ENCODE measurements around the gene LRRC8E.
"Not testable (repeated sequence)": the region's sequence is repeated elsewhere in the genome, so short reads cannot be mapped to it uniquely, and the experiment has no call there.

The LRRC8E gene

DNA sequence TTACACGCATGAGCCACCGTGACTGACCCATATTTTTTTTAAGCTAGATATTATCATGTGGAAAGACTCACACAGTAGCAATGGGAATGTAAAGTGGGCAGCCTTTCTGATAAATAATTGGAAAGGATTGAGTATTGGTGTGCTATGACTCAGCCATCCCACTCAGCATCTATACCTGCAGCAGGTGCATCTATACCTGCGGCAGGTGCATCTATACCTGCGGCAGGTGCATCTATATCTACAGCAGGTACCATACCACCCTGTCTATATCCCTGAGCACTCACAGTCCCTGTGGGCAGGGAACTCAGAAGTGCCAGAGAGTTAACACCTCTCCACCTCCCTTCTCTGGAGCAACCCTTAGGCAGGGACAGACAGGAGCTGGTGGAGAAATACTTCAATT lies 5.2 kb upstream of the LRRC8E start:
- DNase-seq (ENCODE audit: low read depth) = no peak
- TF ChIP-seq, protein P1, sequence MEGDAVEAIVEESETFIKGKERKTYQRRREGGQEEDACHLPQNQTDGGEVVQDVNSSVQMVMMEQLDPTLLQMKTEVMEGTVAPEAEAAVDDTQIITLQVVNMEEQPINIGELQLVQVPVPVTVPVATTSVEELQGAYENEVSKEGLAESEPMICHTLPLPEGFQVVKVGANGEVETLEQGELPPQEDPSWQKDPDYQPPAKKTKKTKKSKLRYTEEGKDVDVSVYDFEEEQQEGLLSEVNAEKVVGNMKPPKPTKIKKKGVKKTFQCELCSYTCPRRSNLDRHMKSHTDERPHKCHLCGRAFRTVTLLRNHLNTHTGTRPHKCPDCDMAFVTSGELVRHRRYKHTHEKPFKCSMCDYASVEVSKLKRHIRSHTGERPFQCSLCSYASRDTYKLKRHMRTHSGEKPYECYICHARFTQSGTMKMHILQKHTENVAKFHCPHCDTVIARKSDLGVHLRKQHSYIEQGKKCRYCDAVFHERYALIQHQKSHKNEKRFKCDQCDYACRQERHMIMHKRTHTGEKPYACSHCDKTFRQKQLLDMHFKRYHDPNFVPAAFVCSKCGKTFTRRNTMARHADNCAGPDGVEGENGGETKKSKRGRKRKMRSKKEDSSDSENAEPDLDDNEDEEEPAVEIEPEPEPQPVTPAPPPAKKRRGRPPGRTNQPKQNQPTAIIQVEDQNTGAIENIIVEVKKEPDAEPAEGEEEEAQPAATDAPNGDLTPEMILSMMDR (conservative IDR thresholded peaks at IDR 0.05; ENCODE audit: low read length) = no peak
- H3K4me3 ChIP-seq (ENCODE audit: low read length) = no peak overlapping the region

GRCh38 chr19:7883796-7884570 lies 4.3 kb upstream of the LRRC8E start:
- DNase-seq (ENCODE audit: low read depth) = peak; percentile 79
- TF ChIP-seq, protein P1 (conservative IDR thresholded peaks at IDR 0.05; ENCODE audit: low read length) = no peak
- no peak overlapping the region for H3K4me3 ChIP-seq (ENCODE audit: low read length)

DNA sequence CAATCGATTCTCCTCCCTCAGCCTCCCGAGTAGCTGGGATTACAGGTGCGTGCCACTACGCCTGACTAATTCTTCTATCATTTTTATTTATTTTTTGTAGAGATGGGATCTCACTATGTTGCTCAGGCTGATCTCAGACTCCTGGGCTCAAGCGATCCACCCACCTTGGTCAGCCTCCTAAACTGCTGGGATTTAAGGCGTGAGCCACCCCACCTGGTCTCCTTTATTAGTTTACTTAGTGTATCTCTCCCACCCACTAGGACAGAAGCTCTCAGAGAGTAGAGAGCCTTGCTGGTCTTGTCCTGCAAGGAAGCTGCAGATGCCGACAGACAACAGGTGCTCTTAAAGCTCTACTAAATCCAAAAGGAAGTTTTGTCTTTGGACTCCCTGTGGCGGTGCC lies 2.5 kb upstream of the LRRC8E start:
- DNase-seq (ENCODE audit: low read depth) = no peak
- TF ChIP-seq, protein P1 (conservative IDR thresholded peaks at IDR 0.05; ENCODE audit: low read length) = no peak
- no peak overlapping the region for H3K4me3 ChIP-seq (ENCODE audit: low read length)

- no peak for DNase-seq (ENCODE audit: low read depth)
- TF ChIP-seq, protein P1 (conservative IDR thresholded peaks at IDR 0.05; ENCODE audit: low read length) = no peak
- no peak overlapping the region for H3K4me3 ChIP-seq (ENCODE audit: low read length)
These were observed 734 bp upstream of the LRRC8E start for GRCh38 chr19:7887408-7888144.

DNA sequence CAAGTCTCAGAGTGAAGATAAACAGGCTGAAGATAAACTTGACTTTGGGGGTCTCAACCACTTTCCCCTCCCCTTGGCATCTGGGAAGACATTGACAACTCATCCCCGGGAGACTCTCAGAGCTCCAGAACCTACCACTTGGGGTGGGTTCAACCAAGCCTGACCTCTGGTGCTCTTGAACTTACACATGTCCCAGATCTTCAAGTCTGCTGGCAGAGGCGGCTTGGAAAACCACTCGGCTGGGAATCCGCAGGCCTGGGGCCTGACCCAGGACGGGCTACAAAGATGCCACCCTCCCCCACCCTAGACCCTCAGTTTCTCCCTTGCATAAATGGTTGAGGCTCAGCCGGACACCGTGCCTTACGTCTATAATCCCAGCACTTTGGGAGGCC lies 512 bp downstream of the LRRC8E start:
- TF ChIP-seq, protein P1 (conservative IDR thresholded peaks at IDR 0.05; ENCODE audit: low read length) = no peak
- DNase-seq (ENCODE audit: low read depth) = no peak
- H3K4me3 ChIP-seq (ENCODE audit: low read length) = peak overlapping the region; percentile 73

GRCh38 chr19:7893362-7894101 lies 5.2 kb downstream of the LRRC8E start:
- DNase-seq (ENCODE audit: low read depth) = not testable (repeated sequence)

GRCh38 chr19:7894612-7895309 lies 6.5 kb downstream of the LRRC8E start:
- TF ChIP-seq, protein P1 (conservative IDR thresholded peaks at IDR 0.05; ENCODE audit: low read length) = no peak
- DNase-seq (ENCODE audit: low read depth) = no peak
- H3K4me3 ChIP-seq (ENCODE audit: low read length) = no peak overlapping the region

More at GRCh38 chr19:7893362-7894101, 5.2 kb downstream of the LRRC8E start:
- H3K4me3 ChIP-seq (ENCODE audit: low read length) = not testable (repeated sequence)
